ENCODE measurements around the gene POLA1. TPM values are rescaled to one million over a fixed set of nuclear protein-coding genes. Genes with fewer than 3 reads are reported as not detected.
"Not testable (repeated sequence)": the region's sequence is repeated elsewhere in the genome, so short reads cannot be mapped to it uniquely, and the experiment has no call there.

Gene POLA1
- total RNA-seq, 1 donor = 12.9 TPM

- DNase-seq (ENCODE audit: low read depth in 2 of 3, low spot score in 2 of 3) = peak in 1 of 3 donors; percentile 25
Observed at GRCh38 chrX:24777660-24778059, 83.9 kb downstream of the POLA1 start.

- no peak for DNase-seq (ENCODE audit: low read depth in 2 of 3, low spot score in 2 of 3)
Observed at GRCh38 chrX:24782011-24782410, 88.3 kb downstream of the POLA1 start.

GRCh38 chrX:24789047-24789446 lies 95.3 kb downstream of the POLA1 start:
- DNase-seq (ENCODE audit: low read depth in 2 of 3, low spot score in 2 of 3) = no peak

- DNase-seq (ENCODE audit: low read depth in 2 of 3, low spot score in 2 of 3) = no peak
Observed at GRCh38 chrX:24790166-24790565, 96.4 kb downstream of the POLA1 start.

- DNase-seq (ENCODE audit: low read depth in 2 of 3, low spot score in 2 of 3) = no peak
Observed at GRCh38 chrX:24796204-24796603, 102.5 kb downstream of the POLA1 start.

- no peak for DNase-seq (ENCODE audit: low read depth in 2 of 3, low spot score in 2 of 3)
Observed at GRCh38 chrX:24799078-24799477, 105.4 kb downstream of the POLA1 start.

GRCh38 chrX:24799565-24799964 lies 105.8 kb downstream of the POLA1 start:
- no peak for DNase-seq (ENCODE audit: low read depth in 2 of 3, low spot score in 2 of 3)

GRCh38 chrX:24805201-24805600 lies 111.5 kb downstream of the POLA1 start:
- no peak for DNase-seq (ENCODE audit: low read depth in 2 of 3, low spot score in 2 of 3)

GRCh38 chrX:24819807-24820206 lies 126.1 kb downstream of the POLA1 start:
- not testable (repeated sequence) for DNase-seq (ENCODE audit: low read depth in 2 of 3, low spot score in 2 of 3)

GRCh38 chrX:24828147-24828546 lies 134.4 kb downstream of the POLA1 start:
- no peak for DNase-seq (ENCODE audit: low read depth in 2 of 3, low spot score in 2 of 3)

- DNase-seq (ENCODE audit: low read depth in 2 of 3, low spot score in 2 of 3) = no peak
Observed at GRCh38 chrX:24828600-24828999, 134.9 kb downstream of the POLA1 start.

- no peak for DNase-seq (ENCODE audit: low read depth in 2 of 3, low spot score in 2 of 3)
Observed at GRCh38 chrX:24833695-24834094, 140.0 kb downstream of the POLA1 start.

GRCh38 chrX:24837966-24838365 lies 144.2 kb downstream of the POLA1 start:
- no peak for DNase-seq (ENCODE audit: low read depth in 2 of 3, low spot score in 2 of 3)

- DNase-seq (ENCODE audit: low read depth in 2 of 3, low spot score in 2 of 3) = peak in 2 of 3 donors; percentile 14 to 41
Observed at GRCh38 chrX:24838629-24839028, 144.9 kb downstream of the POLA1 start.

GRCh38 chrX:24839331-24839730 lies 145.6 kb downstream of the POLA1 start:
- DNase-seq (ENCODE audit: low read depth in 2 of 3, low spot score in 2 of 3) = no peak

GRCh38 chrX:24842486-24842885 lies 148.8 kb downstream of the POLA1 start:
- no peak for DNase-seq (ENCODE audit: low read depth in 2 of 3, low spot score in 2 of 3)

- DNase-seq (ENCODE audit: low read depth in 2 of 3, low spot score in 2 of 3) = no peak
Observed at GRCh38 chrX:24846550-24847150, 152.9 kb downstream of the POLA1 start.

GRCh38 chrX:24851289-24851688 lies 157.6 kb downstream of the POLA1 start:
- DNase-seq (ENCODE audit: low read depth in 2 of 3, low spot score in 2 of 3) = no peak

- DNase-seq (ENCODE audit: low read depth in 2 of 3, low spot score in 2 of 3) = no peak
Observed at GRCh38 chrX:24851780-24852179, 158.1 kb downstream of the POLA1 start.

GRCh38 chrX:24858004-24858746 lies 164.5 kb downstream of the POLA1 start:
- DNase-seq (ENCODE audit: low read depth in 2 of 3, low spot score in 2 of 3) = no peak

GRCh38 chrX:24859211-24859841 lies 165.6 kb downstream of the POLA1 start:
- no peak for DNase-seq (ENCODE audit: low read depth in 2 of 3, low spot score in 2 of 3)

- DNase-seq (ENCODE audit: low read depth in 2 of 3, low spot score in 2 of 3) = no peak
Observed at GRCh38 chrX:24860140-24860539, 166.4 kb downstream of the POLA1 start.
